ENCODE results near the gene DLG5. TPM values are rescaled to one million over a fixed set of nuclear protein-coding genes. Genes with fewer than 3 reads are reported as not detected.

The DLG5 gene
- total and polyA plus RNA-seq, 4 donors, result 1.2 to 7.1 (median 4.6) TPM

DNA sequence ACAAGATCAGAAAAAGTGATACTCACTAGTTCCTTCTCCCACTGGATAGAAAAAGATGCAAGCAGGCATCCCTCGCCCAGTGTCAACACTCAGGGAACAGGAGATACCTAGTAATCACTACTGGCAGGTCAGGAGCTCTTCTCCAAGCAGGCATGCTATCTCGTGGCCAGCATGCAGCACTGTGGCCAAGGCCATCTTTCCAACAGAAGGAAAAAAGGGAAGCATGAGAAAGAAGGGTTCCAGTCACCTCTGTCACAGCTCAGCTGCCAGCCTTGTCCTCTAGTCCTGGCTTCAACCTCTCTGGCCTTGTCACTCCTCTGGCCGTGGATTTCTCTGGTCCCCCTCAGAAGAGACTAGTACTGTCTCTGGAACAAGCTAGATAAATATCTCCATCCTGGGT lies 45.3 kb downstream of the DLG5 start:
- Histone ChIP-seq H3K27ac (ENCODE audit: low read depth in 1 of 2, low read length in 2 of 2) (no peak overlapping the region), H3K36me3 (ENCODE audit: control insufficient read depth in 4 of 4, insufficient read depth in 3 of 4, low read depth in 1 of 4, low read length in 3 of 4) (no peaks in the 10 kb centered on the region), H3K9ac (ENCODE audit: low read depth in 1 of 2, low read length in 2 of 2) (no peak overlapping the region), H3K27me3 (ENCODE audit: control insufficient read depth in 4 of 4, insufficient read depth in 4 of 4, low read length in 3 of 4) (no peaks in the 10 kb centered on the region), H3K4me1 (ENCODE audit: control insufficient read depth in 4 of 4, insufficient read depth in 4 of 4, low read length in 3 of 4) (peaks cover 0 to 4% (median 0%) of the 10 kb centered on the region in 4 donors), H3K9me3 (ENCODE audit: control insufficient read depth in 4 of 4, low read length in 3 of 4) (no peaks in the 10 kb centered on the region), H3K4me3 (ENCODE audit: low read depth in 1 of 3, low read length in 3 of 3) (no peak overlapping the region)
- 92% methylated on average over 3 of the region's 3 CpGs for WGBS
- no peak for DNase-seq (ENCODE audit: low spot score)
- no peak for TF ChIP-seq RAD21 (IDR thresholded peaks at IDR 0.05)
- no peak for TF ChIP-seq FOXA2 (IDR thresholded peaks at IDR 0.05)
- no peak for TF ChIP-seq JUND (IDR thresholded peaks at IDR 0.05)
- no peak for TF ChIP-seq NR2F2 (IDR thresholded peaks at IDR 0.05)
- no peak for TF ChIP-seq TAF1 (conservative IDR thresholded peaks at IDR 0.05)
- no peak for TF ChIP-seq GABPA (IDR thresholded peaks at IDR 0.05 in 1 of 2, conservative IDR thresholded peaks at IDR 0.05 in 1 of 2)
- TF ChIP-seq, protein P1, sequence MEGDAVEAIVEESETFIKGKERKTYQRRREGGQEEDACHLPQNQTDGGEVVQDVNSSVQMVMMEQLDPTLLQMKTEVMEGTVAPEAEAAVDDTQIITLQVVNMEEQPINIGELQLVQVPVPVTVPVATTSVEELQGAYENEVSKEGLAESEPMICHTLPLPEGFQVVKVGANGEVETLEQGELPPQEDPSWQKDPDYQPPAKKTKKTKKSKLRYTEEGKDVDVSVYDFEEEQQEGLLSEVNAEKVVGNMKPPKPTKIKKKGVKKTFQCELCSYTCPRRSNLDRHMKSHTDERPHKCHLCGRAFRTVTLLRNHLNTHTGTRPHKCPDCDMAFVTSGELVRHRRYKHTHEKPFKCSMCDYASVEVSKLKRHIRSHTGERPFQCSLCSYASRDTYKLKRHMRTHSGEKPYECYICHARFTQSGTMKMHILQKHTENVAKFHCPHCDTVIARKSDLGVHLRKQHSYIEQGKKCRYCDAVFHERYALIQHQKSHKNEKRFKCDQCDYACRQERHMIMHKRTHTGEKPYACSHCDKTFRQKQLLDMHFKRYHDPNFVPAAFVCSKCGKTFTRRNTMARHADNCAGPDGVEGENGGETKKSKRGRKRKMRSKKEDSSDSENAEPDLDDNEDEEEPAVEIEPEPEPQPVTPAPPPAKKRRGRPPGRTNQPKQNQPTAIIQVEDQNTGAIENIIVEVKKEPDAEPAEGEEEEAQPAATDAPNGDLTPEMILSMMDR (IDR thresholded peaks at IDR 0.05; ENCODE audit: low read depth, low read length, missing input control), result no peak
- TF ChIP-seq, protein P2, sequence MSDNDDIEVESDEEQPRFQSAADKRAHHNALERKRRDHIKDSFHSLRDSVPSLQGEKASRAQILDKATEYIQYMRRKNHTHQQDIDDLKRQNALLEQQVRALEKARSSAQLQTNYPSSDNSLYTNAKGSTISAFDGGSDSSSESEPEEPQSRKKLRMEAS (IDR thresholded peaks at IDR 0.05), result no peak

- Histone ChIP-seq H3K4me1 (ENCODE audit: control insufficient read depth in 4 of 4, insufficient read depth in 4 of 4, low read length in 3 of 4) (peaks cover 0 to 4% (median 0%) of the 10 kb centered on the region in 4 donors), H3K36me3 (ENCODE audit: control insufficient read depth in 4 of 4, insufficient read depth in 3 of 4, low read depth in 1 of 4, low read length in 3 of 4) (no peaks in the 10 kb centered on the region), H3K27ac (ENCODE audit: low read depth in 1 of 2, low read length in 2 of 2) (no peak overlapping the region), H3K4me3 (ENCODE audit: low read depth in 1 of 3, low read length in 3 of 3) (no peak overlapping the region), H3K9me3 (ENCODE audit: control insufficient read depth in 4 of 4, low read length in 3 of 4) (no peaks in the 10 kb centered on the region), H3K27me3 (ENCODE audit: control insufficient read depth in 4 of 4, insufficient read depth in 4 of 4, low read length in 3 of 4) (no peaks in the 10 kb centered on the region), H3K9ac (ENCODE audit: low read depth in 1 of 2, low read length in 2 of 2) (no peak overlapping the region)
- DNase-seq (ENCODE audit: low spot score), result no peak
- 97% methylated on average over 3 of the region's 3 CpGs for WGBS
- TF ChIP-seq TAF1 (conservative IDR thresholded peaks at IDR 0.05) (no peak), FOXA2 (IDR thresholded peaks at IDR 0.05) (no peak), HNF4G (IDR thresholded peaks at IDR 0.05) (no peak), ATF3 (IDR thresholded peaks at IDR 0.05) (no peak), YY1 (IDR thresholded peaks at IDR 0.05) (no peak), EGR1 (IDR thresholded peaks at IDR 0.05; ENCODE audit: low read depth in 2 of 2) (no peak), NR2F2 (IDR thresholded peaks at IDR 0.05) (no peak), SP1 (IDR thresholded peaks at IDR 0.05) (no peak), GABPA (IDR thresholded peaks at IDR 0.05 in 1 of 2, conservative IDR thresholded peaks at IDR 0.05 in 1 of 2) (no peak)
- TF ChIP-seq, protein P1 (IDR thresholded peaks at IDR 0.05; ENCODE audit: low read depth, low read length, missing input control), result no peak
- TF ChIP-seq, protein P3, sequence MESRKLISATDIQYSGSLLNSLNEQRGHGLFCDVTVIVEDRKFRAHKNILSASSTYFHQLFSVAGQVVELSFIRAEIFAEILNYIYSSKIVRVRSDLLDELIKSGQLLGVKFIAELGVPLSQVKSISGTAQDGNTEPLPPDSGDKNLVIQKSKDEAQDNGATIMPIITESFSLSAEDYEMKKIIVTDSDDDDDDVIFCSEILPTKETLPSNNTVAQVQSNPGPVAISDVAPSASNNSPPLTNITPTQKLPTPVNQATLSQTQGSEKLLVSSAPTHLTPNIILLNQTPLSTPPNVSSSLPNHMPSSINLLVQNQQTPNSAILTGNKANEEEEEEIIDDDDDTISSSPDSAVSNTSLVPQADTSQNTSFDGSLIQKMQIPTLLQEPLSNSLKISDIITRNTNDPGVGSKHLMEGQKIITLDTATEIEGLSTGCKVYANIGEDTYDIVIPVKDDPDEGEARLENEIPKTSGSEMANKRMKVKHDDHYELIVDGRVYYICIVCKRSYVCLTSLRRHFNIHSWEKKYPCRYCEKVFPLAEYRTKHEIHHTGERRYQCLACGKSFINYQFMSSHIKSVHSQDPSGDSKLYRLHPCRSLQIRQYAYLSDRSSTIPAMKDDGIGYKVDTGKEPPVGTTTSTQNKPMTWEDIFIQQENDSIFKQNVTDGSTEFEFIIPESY (IDR thresholded peaks at IDR 0.05), result no peak
- TF ChIP-seq, protein P4, sequence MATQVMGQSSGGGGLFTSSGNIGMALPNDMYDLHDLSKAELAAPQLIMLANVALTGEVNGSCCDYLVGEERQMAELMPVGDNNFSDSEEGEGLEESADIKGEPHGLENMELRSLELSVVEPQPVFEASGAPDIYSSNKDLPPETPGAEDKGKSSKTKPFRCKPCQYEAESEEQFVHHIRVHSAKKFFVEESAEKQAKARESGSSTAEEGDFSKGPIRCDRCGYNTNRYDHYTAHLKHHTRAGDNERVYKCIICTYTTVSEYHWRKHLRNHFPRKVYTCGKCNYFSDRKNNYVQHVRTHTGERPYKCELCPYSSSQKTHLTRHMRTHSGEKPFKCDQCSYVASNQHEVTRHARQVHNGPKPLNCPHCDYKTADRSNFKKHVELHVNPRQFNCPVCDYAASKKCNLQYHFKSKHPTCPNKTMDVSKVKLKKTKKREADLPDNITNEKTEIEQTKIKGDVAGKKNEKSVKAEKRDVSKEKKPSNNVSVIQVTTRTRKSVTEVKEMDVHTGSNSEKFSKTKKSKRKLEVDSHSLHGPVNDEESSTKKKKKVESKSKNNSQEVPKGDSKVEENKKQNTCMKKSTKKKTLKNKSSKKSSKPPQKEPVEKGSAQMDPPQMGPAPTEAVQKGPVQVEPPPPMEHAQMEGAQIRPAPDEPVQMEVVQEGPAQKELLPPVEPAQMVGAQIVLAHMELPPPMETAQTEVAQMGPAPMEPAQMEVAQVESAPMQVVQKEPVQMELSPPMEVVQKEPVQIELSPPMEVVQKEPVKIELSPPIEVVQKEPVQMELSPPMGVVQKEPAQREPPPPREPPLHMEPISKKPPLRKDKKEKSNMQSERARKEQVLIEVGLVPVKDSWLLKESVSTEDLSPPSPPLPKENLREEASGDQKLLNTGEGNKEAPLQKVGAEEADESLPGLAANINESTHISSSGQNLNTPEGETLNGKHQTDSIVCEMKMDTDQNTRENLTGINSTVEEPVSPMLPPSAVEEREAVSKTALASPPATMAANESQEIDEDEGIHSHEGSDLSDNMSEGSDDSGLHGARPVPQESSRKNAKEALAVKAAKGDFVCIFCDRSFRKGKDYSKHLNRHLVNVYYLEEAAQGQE (IDR thresholded peaks at IDR 0.05), result no peak
- TF ChIP-seq, protein P2 (IDR thresholded peaks at IDR 0.05), result no peak
These were observed 46.8 kb downstream of the DLG5 start for GRCh38 chr10:77879710-77880109.
